RWPE1 (cell line): ENCODE measurements around the gene ZSWIM3.

Source experiments
- CTCF ChIA-PET: fragments of 350-600 bp; sonication (Branson Sonifier 250); formaldehyde crosslinking; extraction: SDS; loops from one replicate; lab custom pipeline; 2021; lab: Yijun Ruan, JAX
- POLR2A ChIA-PET: fragments of 400-600 bp; formaldehyde crosslinking; extraction: SDS; loops from one replicate; lab custom pipeline; 2020; ENCODE audit warnings: antibody characterized with exemption; ENCODE audit not compliant: low non-redundant PET; lab: Yijun Ruan, JAX
- DNase-seq: peaks from one replicate; pipeline ENCODE4 v3.0.0; 2012; ENCODE audit warnings: low spot score
- H3K27ac ChIP-seq: fragments of 450-650 bp; 2 replicates; pipeline ENCODE4 v1.5.1; 2017
- TF ChIP-seq, protein P1 (sequence below): fragments of 450-650 bp; conservative IDR thresholded peaks from 2 replicates; pipeline ENCODE4 v1.5.1; 2017; ENCODE audit warnings: low read depth, mild to moderate bottlenecking

Gene ZSWIM3

GRCh38 chr20:45890077-45890984, 32.9 kb downstream of the ZSWIM3 start:
- ChIA-PET POLR2A (interaction anchor here (1.6 kb wide), 1 partner anchor 9 kb away, joined by 6 read pairs; the partner anchor contains the start of gene ZSWIM1), CTCF (interaction anchor here (0.5 to 1.5 kb wide), 9 partner anchors 9 to 91 kb away, joined by 3 to 5 read pairs (median 3); no protein-coding TSS in a partner anchor)
- TF ChIP-seq, protein P1, sequence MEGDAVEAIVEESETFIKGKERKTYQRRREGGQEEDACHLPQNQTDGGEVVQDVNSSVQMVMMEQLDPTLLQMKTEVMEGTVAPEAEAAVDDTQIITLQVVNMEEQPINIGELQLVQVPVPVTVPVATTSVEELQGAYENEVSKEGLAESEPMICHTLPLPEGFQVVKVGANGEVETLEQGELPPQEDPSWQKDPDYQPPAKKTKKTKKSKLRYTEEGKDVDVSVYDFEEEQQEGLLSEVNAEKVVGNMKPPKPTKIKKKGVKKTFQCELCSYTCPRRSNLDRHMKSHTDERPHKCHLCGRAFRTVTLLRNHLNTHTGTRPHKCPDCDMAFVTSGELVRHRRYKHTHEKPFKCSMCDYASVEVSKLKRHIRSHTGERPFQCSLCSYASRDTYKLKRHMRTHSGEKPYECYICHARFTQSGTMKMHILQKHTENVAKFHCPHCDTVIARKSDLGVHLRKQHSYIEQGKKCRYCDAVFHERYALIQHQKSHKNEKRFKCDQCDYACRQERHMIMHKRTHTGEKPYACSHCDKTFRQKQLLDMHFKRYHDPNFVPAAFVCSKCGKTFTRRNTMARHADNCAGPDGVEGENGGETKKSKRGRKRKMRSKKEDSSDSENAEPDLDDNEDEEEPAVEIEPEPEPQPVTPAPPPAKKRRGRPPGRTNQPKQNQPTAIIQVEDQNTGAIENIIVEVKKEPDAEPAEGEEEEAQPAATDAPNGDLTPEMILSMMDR, result peak; percentile 86
- H3K27ac ChIP-seq, result peak overlapping the region; percentile 68
- peak; percentile 59 for DNase-seq

- ChIA-PET CTCF (interaction anchor here (0.6 to 1.5 kb wide), 6 partner anchors 13 to 66 kb away, joined by 3 to 5 read pairs (median 3); no protein-coding TSS in a partner anchor), POLR2A (interaction anchor here (0.5 to 1.8 kb wide), 4 partner anchors 10 to 102 kb away, joined by 5 to 7 read pairs (median 6); partner anchors contain the start of gene ZSWIM1)
- peak within 1 kb of the TSS; percentile 68 for H3K27ac ChIP-seq
- peak; percentile 99 for DNase-seq
- TF ChIP-seq, protein P1, result no peak
Observed at GRCh38 chr20:45890985-45891983, 33.9 kb downstream of the ZSWIM3 start, which contains the start of the genes CTSA and NEURL2. CTSA (plus strand) TSS chr20:45891335; CDS start chr20:45891569, 234 bp downstream. NEURL2 (minus strand) TSS chr20:45891208; CDS start chr20:45890991, 217 bp downstream.

DNA sequence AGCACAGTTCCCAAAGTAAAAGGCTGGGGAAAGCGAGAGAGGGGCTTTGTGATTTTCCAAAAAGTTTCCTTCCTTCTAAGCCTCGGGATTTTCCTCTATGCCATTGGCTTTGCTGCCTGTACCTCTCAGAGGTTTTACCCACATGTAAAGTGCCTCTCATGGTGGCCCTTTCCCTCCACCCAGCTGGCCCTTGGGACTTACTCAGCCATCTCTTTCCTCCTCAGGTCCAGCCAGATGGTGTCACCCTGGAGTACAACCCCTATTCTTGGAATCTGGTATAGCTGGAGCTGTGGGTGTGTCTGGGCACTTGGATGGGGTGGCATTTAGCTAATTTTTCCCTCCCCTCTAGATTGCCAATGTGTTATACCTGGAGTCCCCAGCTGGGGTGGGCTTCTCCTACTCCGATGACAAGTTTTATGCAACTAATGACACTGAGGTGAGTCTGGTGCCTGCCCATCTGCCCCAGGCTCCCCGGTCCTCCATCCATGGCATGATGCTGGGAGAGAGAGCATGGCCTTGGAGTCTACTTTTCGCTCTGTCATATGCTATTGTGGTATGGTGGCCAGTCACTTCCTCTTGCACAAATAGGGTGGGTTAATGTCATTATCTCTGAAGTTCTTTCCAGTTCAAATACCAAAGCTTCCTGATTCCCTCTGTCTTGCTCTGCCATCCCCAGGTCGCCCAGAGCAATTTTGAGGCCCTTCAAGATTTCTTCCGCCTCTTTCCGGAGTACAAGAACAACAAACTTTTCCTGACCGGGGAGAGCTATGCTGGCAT, 34.8 kb downstream of the ZSWIM3 start:
- H3K27ac ChIP-seq, result peak overlapping the region; percentile 68
- DNase-seq, result peak; percentile 66
- ChIA-PET CTCF (interaction anchor here (0.6 to 1.3 kb wide), 3 partner anchors 17 to 77 kb away, joined by 3 to 4 read pairs (median 3); no protein-coding TSS in a partner anchor), POLR2A (interaction anchor here (0.5 to 1.8 kb wide), 4 partner anchors 13 to 103 kb away, joined by 3 to 7 read pairs (median 6); no protein-coding TSS in a partner anchor)
- TF ChIP-seq, protein P1, result no peak; the same call in 1 of the 2 replicates

DNA sequence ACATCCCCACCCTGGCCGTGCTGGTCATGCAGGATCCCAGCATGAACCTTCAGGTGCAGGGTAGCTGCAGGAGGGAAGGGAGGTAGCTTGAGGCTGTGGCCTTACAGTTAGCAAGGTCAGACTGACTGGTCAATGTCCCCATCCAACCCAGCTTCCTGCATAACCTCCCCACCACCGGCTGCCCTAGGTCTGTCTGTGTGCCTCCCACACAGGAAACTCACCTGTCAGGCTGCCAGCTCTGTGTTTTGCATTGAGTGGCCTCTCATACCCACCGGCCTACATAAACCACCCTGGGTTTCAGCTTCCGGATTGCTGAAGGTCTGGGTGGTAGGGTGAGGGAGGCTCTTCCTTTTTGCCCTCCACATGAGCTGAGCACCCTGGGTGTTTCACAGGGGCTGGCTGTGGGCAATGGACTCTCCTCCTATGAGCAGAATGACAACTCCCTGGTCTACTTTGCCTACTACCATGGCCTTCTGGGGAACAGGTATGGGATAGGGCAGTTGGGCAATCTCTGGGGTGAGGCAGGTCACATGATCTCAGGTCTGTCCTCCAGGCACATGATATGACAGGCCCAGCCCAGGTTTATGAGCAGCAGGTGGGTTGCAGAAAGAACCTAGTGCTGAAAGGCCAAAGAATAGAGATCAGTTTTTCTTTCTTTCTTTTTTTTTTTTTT, 35.5 kb downstream of the ZSWIM3 start:
- TF ChIP-seq, protein P1, result no peak
- ChIA-PET POLR2A (interaction anchor here (0.6 to 1.8 kb wide), 3 partner anchors 12 to 41 kb away, joined by 3 to 7 read pairs (median 3); no protein-coding TSS in a partner anchor), CTCF (interaction anchor here (0.6 to 1.3 kb wide), 4 partner anchors 16 to 966 kb away, joined by 3 to 6 read pairs (median 4); no protein-coding TSS in a partner anchor)
- peak; percentile 59 for DNase-seq
- peak overlapping the region; percentile 68 for H3K27ac ChIP-seq

DNA sequence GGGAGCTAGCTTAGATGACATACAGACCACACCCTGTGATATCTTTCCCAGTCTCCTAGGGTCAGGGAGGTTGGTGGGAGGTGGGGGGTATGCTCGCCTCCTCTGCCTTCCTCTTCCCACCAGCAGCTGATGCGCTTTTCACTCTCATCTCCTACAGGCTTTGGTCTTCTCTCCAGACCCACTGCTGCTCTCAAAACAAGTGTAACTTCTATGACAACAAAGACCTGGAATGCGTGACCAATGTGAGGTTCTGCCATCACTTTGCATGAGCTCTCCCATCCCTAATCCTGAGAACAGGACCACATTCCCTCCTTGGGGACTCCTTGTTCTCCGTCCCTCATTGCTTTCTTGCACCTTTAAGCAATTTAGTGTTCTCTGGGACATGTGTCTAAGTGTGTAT, 36.4 kb downstream of the ZSWIM3 start:
- DNase-seq, result no peak
- peak overlapping the region; percentile 68; the same call in 1 of the 2 replicates for H3K27ac ChIP-seq
- CTCF ChIA-PET, result no interaction called here
- POLR2A ChIA-PET, result interaction anchor here (0.6 kb wide), 1 partner anchor 36 kb away, joined by 3 read pairs; no protein-coding TSS in a partner anchor
- TF ChIP-seq, protein P1, result no peak
